GM12864 (cell line): ENCODE measurements around the gene ABHD2.
"Not testable (repeated sequence)": the region's sequence is repeated elsewhere in the genome, so short reads cannot be mapped to it uniquely, and the experiment has no call there.

Source experiments
- DNase-seq: peaks from one replicate; pipeline ENCODE4 v3.0.0-alpha.2; 2011; ENCODE audit warnings: low read depth
- H3K4me3 ChIP-seq: 2 replicates; pipeline ENCODE4 v1.5.1; 2011; ENCODE audit warnings: mild to moderate bottlenecking, low read depth, low read length, control low read depth
- TF ChIP-seq, protein P1 (sequence below): IDR thresholded peaks from 2 replicates; pipeline ENCODE4 v1.5.1; 2011; ENCODE audit warnings: low read depth, mild to moderate bottlenecking, moderate library complexity, low read length, control low read depth, inconsistent platforms; ENCODE audit errors: missing control alignments

The ABHD2 gene

DNA sequence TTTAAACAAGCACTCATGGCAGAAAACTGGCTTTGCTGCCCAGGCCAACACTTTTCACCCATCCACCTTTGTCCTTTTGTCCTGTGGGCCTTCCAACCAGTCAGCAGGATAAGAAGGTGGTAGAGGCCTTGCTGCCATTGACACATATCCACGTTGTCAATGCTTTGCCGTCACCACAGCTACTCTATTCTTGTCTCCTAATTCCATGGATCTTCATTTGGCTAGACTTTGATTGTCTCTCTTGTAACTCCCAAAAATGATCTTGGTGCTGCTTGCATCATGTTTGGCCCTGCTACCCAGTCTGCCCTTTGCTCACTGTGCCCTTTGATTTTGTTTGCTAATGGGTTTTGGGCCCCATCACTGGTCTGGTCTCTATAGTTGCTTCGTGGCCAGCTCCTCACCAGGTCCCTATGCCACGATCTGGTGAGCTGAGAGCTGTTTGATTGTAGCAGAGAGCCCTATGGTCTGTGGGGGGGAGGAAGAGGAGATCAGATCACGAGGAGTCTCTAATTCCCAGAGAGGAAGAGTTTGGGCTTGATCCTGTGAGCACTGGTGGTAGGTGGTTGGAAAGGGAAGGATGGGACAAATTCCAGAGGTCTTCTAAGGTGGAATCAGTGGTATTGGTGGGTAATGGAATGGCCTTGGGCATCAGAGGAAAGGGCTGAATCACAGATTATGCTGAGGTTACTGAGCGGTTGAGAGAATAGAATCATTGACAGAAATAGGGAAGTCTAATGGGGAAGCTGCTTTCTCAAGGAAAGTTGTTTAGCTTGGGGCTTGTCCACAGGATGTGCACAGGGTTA, 40.3 kb downstream of the ABHD2 start:
- TF ChIP-seq, protein P1, sequence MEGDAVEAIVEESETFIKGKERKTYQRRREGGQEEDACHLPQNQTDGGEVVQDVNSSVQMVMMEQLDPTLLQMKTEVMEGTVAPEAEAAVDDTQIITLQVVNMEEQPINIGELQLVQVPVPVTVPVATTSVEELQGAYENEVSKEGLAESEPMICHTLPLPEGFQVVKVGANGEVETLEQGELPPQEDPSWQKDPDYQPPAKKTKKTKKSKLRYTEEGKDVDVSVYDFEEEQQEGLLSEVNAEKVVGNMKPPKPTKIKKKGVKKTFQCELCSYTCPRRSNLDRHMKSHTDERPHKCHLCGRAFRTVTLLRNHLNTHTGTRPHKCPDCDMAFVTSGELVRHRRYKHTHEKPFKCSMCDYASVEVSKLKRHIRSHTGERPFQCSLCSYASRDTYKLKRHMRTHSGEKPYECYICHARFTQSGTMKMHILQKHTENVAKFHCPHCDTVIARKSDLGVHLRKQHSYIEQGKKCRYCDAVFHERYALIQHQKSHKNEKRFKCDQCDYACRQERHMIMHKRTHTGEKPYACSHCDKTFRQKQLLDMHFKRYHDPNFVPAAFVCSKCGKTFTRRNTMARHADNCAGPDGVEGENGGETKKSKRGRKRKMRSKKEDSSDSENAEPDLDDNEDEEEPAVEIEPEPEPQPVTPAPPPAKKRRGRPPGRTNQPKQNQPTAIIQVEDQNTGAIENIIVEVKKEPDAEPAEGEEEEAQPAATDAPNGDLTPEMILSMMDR = no peak
- no peak overlapping the region for H3K4me3 ChIP-seq
- no peak for DNase-seq

DNA sequence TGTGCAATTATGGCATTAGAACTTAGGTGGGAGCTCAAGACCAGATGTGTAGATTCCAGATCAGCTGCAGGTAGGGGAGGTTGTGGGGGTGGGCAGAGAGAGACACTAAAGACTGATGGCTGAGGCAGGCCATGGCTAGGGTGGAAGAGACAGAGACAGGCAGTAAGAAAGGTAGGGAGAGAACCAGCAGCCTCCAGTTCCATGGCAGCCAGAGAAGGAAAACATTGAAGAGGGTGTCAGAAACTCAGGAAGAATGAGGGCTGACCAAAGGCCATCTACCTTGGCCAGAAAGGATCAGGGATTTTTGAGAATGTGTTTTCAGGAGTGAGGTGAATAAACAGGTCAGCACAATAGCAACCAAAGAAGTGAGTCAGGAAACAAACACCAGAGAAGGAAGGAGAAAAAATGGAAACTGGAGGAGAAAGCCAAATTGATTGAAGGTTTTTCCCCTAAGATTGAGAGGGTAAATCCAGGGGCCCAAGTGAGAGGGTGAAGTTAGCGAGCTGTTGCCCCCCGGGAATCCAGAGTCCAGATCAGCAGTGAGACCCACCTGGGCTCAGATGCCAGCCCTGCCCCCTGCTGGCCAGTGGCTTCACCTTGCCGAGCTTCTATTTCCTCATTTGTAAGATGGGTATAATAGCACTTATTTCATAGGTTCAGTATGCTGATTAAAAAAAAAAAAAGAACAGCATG, 41.0 kb downstream of the ABHD2 start:
- DNase-seq = no peak
- TF ChIP-seq, protein P1 = peak; percentile 82
- H3K4me3 ChIP-seq = no peak overlapping the region

DNA sequence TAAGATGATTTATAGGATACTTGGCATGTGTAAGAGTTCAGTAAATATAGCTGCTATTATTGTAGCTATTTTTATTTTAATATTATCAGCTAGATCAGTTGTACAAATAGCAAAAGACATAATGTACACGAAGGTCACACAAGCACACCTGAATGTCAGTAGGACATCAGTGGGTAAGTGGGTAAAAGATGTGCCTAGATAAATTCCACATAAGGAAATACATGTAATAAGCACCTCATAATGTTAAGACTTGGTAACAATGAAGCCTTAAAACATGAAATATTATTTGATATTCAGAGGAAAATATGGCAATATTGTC, 41.5 kb downstream of the ABHD2 start:
- no peak overlapping the region for H3K4me3 ChIP-seq
- DNase-seq = no peak
- TF ChIP-seq, protein P1 = no peak

DNA sequence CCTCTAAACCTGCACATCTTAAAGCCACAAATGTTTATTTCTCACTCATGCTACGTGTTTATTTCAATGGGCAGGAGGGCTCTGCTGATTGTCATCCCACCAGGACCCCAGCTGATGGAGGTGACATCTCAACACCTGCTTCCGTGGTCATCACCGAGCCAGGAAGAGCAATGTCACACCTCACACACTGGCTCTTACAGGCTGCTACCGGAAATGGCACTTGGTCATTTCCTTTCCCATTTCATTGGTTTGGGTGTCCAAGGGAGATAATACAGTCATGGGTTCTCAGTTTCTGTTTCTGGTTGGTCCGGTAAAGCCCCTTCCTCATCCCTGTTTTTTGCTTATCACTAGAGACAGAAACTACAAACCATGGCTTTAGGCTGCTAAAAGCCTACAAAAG, 41.9 kb downstream of the ABHD2 start:
- H3K4me3 ChIP-seq = no peak overlapping the region
- DNase-seq = no peak
- TF ChIP-seq, protein P1 = no peak

DNA sequence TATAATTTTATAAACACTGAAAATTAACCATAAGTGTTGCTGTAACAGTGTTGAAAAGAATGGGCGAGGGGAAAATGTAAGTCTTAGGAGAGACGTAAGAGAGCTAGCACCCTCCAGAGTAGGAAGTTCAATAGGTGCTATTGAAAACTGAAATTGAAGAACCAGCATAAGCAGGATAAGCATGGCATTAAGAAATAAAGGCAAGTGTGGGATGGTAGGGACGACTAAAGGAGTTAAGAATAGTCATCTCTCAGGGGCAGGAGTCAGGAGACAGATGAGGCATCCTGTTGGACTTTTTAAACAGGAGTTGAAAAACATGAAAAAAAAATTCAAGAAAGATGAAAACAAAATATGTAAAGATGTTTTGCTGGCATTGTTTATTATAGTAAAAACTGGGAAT, 43.5 kb downstream of the ABHD2 start:
- no peak for DNase-seq
- TF ChIP-seq, protein P1 = no peak

DNA sequence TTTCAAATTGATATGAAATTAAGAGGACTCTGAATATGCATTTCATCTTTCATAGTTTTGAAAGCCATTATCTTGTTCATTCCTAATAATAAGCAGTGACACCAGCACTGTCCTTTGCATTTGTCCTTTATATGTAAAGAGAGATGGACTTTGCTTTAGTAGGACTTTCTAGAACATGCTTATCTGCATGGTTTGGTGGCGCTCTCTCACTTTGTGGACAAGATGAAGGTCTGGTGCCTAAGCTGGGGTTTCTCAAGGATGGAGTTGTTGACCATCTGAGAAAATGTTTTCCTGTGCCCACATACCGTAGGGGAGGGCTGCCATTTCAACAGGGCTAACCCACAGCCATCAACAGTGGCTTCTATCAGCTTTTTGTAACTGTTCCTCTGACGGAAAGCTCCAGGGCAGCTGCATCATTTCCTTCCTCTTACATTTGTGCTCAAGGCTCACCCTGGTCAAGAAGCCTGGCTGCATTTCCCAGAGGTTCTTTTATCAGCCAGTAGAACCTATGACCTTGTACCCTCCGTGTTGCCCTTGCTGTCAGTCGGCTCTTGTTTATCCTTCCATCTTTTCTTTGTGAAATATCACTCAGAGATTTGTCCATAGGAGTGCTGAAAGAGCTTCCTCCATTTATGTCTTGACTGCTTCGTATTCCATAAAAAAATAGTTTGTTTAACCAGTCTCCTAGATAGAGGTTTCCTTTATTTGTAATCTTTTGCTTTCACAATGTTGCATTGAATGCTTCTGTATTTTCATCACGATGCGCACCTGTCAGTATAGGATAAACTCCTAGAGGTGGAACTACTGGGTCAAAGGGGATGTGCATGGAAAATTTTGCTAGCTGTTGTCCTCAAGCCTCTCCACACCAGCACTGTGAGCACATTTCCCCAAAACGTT, 44.6 kb downstream of the ABHD2 start:
- no peak for DNase-seq

More for the DNA sequence above, 43.5 kb downstream of the ABHD2 start:
- no peak overlapping the region for H3K4me3 ChIP-seq

DNA sequence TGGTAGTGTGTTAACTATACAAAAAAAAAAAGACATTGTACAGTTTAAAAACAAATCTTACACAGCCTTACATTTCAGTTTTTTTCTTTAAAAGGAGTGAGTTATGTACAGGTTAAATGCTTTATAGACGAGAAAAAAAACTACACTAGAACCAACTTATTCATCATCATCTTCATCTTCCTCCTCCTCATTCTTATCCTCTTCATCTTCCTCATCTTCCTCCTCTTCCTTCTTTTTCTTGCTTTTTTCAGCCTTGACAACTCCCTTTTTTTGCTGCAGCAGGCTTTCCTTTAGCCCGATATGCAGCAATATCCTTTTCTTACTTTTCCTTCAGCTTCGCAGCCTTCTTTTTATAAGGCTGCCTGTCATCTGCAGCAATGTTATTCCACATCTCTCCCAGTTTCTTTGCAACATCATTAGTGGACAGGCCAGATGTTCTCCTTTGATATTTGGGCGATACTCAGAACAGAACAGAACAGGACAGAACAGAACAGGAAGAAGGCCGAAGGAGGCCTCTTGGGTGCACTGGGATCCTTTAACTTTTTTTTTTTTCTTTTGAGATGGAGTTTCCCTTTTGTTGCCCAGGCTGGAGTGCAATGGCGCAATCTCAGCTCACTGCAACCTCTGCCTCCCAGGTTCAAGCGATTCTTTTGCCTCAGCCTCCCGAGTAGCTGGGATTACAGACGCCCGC, 47.3 kb downstream of the ABHD2 start:
- not testable (repeated sequence) for H3K4me3 ChIP-seq, DNase-seq

More for the DNA sequence above, 44.6 kb downstream of the ABHD2 start:
- no peak overlapping the region for H3K4me3 ChIP-seq
- TF ChIP-seq, protein P1 = no peak
